HL-60 (cell line): ENCODE measurements around the gene CNTN1.

ENCODE experiments used
- DNase-seq, 2 experiments: peaks; one replicate each; pipeline ENCODE4 v3.0.0-alpha.2; 2010 to 2020; ENCODE audit warnings: low read depth in 1 of 2, low spot score in 1 of 2
- H3K27ac ChIP-seq: fragments of 250-450 bp; sonication (Bioruptor Pico); replicated peaks from 2 replicates; pipeline ENCODE4 v1.5.1; 2020; ENCODE audit warnings: mild to moderate bottlenecking, moderate library complexity
- H3K27me3 ChIP-seq: fragments of 250-450 bp; sonication (Bioruptor Pico); 2 replicates; pipeline ENCODE4 v1.5.1; 2021; ENCODE audit warnings: mild to moderate bottlenecking, moderate library complexity; ENCODE audit not compliant: insufficient read depth, poor library complexity, severe bottlenecking
- H3K4me3 ChIP-seq: replicated peaks from 2 replicates; pipeline ENCODE4 v1.5.1; 2011; ENCODE audit warnings: mild to moderate bottlenecking, control low read depth, low read length; ENCODE audit not compliant: insufficient read depth
- GABPA ChIP-seq: IDR thresholded peaks from 2 replicates; pipeline ENCODE4 v1.6.1; 2012; ENCODE audit warnings: low read depth
- POLR2AphosphoS5 ChIP-seq: IDR thresholded peaks from 2 replicates; pipeline ENCODE4 v1.6.1; 2012; ENCODE audit warnings: low read depth
- SPI1 ChIP-seq: IDR thresholded peaks from 2 replicates; pipeline ENCODE4 v1.6.1; 2012; ENCODE audit warnings: low read depth, mild to moderate bottlenecking, borderline replicate concordance
- TF ChIP-seq, protein P1 (sequence below): IDR thresholded peaks from one replicate; pipeline ENCODE4 v1.5.1; 2011; ENCODE audit warnings: low read length, control low read depth, inconsistent platforms; ENCODE audit not compliant: insufficient read depth
- TF ChIP-seq, protein P2 (sequence below): IDR thresholded peaks from 2 replicates; pipeline ENCODE4 v1.6.1; 2012; ENCODE audit warnings: low read depth; ENCODE audit not compliant: insufficient replicate concordance

CNTN1 gene

DNA sequence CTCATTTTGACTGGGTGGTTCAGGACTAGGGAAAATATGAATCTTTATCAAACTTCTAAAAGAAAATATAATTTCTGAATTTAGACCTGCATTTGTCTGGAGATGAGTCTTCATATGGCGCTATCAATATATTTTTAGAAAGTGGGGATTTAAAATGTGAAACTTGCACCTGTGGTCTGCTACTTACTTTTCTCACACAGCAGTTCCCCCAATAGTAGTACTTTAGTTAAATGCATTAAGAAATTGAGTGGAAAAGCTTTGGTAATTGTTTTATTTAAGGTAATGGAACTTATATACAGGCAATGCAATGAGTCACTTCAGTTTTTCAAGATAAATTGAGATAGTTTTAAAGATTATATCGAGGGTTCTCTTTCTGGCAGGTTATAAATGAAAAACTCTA lies 91.9 kb downstream of the CNTN1 start:
- TF ChIP-seq, protein P1, sequence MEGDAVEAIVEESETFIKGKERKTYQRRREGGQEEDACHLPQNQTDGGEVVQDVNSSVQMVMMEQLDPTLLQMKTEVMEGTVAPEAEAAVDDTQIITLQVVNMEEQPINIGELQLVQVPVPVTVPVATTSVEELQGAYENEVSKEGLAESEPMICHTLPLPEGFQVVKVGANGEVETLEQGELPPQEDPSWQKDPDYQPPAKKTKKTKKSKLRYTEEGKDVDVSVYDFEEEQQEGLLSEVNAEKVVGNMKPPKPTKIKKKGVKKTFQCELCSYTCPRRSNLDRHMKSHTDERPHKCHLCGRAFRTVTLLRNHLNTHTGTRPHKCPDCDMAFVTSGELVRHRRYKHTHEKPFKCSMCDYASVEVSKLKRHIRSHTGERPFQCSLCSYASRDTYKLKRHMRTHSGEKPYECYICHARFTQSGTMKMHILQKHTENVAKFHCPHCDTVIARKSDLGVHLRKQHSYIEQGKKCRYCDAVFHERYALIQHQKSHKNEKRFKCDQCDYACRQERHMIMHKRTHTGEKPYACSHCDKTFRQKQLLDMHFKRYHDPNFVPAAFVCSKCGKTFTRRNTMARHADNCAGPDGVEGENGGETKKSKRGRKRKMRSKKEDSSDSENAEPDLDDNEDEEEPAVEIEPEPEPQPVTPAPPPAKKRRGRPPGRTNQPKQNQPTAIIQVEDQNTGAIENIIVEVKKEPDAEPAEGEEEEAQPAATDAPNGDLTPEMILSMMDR = no peak
- TF ChIP-seq SPI1 (no peak), GABPA (no peak), POLR2AphosphoS5 (no peak)
- TF ChIP-seq, protein P2, sequence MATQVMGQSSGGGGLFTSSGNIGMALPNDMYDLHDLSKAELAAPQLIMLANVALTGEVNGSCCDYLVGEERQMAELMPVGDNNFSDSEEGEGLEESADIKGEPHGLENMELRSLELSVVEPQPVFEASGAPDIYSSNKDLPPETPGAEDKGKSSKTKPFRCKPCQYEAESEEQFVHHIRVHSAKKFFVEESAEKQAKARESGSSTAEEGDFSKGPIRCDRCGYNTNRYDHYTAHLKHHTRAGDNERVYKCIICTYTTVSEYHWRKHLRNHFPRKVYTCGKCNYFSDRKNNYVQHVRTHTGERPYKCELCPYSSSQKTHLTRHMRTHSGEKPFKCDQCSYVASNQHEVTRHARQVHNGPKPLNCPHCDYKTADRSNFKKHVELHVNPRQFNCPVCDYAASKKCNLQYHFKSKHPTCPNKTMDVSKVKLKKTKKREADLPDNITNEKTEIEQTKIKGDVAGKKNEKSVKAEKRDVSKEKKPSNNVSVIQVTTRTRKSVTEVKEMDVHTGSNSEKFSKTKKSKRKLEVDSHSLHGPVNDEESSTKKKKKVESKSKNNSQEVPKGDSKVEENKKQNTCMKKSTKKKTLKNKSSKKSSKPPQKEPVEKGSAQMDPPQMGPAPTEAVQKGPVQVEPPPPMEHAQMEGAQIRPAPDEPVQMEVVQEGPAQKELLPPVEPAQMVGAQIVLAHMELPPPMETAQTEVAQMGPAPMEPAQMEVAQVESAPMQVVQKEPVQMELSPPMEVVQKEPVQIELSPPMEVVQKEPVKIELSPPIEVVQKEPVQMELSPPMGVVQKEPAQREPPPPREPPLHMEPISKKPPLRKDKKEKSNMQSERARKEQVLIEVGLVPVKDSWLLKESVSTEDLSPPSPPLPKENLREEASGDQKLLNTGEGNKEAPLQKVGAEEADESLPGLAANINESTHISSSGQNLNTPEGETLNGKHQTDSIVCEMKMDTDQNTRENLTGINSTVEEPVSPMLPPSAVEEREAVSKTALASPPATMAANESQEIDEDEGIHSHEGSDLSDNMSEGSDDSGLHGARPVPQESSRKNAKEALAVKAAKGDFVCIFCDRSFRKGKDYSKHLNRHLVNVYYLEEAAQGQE = no peak

DNA sequence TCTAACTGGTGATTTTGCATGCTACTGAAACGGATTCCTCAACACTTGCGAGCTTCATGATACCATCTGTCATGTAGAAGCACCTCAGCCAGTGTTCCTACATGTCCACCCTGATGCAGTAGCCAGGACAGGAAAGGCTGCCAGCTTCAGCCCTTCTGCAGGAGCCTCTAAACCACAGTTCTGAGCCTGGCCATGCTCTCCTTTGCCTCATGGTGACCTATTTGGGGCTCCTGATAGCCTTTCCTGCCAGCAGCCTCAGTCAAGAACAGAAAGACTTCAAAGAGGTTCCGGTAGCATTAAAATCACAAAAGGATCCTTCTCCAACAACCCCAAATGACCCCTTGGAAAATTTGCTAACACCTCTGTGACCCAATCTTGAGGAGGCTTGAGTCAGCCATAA lies 96.0 kb downstream of the CNTN1 start:
- no peak overlapping the region for H3K4me3 ChIP-seq
- DNase-seq = no peak

More for the DNA sequence above, 91.9 kb downstream of the CNTN1 start:
- H3K27me3 ChIP-seq = no peaks in the 10 kb centered on the region
- DNase-seq = no peak
- no peak overlapping the region for H3K27ac ChIP-seq
- no peak overlapping the region for H3K4me3 ChIP-seq

DNA sequence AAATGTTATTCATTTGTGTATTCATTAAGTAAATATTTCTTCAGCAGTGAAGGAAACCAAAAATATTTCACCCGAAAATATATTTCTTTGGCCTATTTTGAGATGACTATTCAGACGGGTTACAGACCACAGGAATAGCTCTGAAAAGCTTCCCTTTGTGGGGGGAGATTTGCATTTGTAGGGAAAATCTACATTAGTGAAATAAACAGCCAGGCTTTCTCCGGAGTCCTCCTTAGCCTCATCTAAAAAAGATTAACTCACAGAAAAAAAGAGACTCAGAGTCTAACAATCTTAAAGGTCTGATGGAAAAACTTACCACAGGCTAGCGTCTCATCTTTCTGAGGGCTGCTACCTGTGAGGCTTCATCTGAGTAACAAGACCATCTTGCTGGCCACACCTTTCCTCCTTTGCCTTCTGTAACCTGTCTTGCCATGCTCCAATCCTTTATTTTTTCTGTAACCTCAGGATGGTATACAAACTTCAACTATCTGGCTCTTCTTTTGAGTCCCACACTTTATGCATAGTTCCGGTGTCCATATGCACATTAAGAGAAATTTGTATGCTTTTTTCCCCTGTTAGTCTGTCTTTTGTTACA lies 100.7 kb downstream of the CNTN1 start:
- H3K4me3 ChIP-seq = no peak overlapping the region
- TF ChIP-seq GABPA = no peak
- TF ChIP-seq POLR2AphosphoS5 = no peak
- TF ChIP-seq, protein P1 = no peak
- no peak for TF ChIP-seq SPI1
- TF ChIP-seq, protein P2 = no peak
- no peak overlapping the region for H3K27ac ChIP-seq
- no peaks in the 10 kb centered on the region for H3K27me3 ChIP-seq
- no peak for DNase-seq

More for the DNA sequence above, 96.0 kb downstream of the CNTN1 start:
- no peaks in the 10 kb centered on the region for H3K27me3 ChIP-seq
- TF ChIP-seq, protein P1 = no peak
- TF ChIP-seq SPI1 = no peak
- TF ChIP-seq, protein P2 = no peak
- TF ChIP-seq GABPA = no peak
- TF ChIP-seq POLR2AphosphoS5 = no peak
- no peak overlapping the region for H3K27ac ChIP-seq
